GM04503 (cell line): ENCODE data around the gene USP11.

Source experiments
- DNase-seq: peaks from one replicate; pipeline ENCODE4 v3.0.0-alpha.2; 2012; ENCODE audit warnings: low read depth

USP11 gene

DNA sequence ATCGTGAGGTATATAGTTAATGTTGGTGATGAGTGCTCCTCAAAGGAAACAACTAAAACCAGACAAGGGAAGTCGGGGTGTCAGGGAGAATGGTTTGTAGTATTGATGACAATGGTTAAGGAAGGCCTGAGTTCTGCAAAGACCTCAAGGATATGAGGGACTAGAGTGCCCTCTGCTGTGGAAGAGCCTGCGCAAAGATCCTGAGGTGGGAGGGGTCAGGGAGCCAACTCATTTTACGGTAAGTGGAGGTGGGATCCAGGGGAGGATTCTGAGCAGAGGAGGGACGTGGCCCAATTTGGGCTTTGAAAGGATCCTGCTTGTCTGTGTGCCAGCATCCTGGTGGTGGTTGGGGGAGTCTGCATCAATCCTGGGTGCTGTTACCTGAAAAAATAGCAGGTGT, 27.8 kb upstream of the USP11 start:
- DNase-seq: no peak

DNA sequence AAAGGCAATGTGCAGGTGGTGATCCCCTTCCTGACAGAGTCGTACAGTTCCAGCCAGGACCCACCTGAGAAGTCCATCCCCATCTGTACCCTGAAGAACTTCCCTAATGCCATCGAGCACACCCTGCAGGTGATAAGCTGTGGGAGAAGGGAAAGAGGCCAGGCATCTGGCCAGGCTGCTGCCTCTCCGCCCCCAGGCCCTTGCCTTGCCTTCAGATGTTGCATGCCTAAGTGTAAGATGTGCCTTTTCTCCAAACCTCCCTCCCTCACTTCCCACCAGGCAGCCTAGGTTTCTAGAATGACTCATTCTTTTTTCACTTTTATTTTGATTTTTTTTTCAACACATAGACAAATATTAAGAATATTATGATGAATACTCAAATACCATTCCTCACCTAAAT, 26.5 kb upstream of the USP11 start:
- DNase-seq: no peak

DNA sequence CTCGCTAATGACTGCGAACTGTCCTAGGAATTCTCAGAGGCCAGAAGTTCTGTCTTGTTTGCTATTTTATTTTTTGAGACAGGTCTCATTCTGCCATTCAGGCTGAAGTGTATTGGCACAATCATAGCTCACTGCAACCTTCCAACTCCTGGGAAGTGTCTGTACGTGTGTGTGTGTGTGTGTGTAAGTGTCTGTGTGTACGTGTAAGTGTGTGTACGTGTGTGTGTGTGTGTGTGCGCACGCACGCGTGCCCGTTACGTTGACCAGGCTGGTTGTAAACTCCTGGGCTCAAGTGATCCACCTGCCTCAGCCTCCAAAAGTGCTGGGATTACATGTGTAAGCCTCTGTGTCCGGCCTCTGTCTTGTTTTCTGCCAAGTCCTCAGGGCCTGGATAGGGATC, 24.7 kb upstream of the USP11 start:
- no peak for DNase-seq

DNA sequence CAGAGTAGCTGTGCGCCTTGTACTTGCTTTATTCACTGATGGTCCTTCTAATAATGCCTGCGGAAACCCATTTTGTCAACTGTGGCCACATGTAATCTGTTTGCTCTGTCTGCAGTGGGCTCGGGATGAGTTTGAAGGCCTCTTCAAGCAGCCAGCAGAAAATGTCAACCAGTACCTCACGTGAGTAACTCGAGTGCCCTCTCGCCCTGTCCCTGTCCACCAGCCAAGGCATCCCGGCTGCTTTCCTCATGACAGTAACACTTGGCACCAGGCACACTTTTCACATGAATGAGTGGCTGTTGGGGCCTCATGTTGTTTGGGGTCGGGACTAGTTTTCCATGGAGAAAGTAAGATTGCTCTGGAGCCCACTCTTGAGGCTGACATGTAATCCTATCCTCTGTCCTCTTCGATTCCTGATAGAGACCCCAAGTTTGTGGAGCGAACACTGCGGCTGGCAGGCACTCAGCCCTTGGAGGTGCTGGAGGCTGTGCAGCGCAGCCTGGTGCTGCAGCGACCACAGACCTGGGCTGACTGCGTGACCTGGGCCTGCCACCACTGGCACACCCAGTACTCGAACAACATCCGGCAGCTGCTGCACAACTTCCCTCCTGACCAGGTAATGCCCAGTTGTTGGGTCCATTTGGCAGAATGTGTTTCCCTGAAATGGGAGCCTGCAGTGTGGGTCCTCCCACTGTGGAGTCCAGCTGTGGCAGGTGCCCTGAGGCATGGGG, 23.1 kb upstream of the USP11 start:
- no peak for DNase-seq

DNA sequence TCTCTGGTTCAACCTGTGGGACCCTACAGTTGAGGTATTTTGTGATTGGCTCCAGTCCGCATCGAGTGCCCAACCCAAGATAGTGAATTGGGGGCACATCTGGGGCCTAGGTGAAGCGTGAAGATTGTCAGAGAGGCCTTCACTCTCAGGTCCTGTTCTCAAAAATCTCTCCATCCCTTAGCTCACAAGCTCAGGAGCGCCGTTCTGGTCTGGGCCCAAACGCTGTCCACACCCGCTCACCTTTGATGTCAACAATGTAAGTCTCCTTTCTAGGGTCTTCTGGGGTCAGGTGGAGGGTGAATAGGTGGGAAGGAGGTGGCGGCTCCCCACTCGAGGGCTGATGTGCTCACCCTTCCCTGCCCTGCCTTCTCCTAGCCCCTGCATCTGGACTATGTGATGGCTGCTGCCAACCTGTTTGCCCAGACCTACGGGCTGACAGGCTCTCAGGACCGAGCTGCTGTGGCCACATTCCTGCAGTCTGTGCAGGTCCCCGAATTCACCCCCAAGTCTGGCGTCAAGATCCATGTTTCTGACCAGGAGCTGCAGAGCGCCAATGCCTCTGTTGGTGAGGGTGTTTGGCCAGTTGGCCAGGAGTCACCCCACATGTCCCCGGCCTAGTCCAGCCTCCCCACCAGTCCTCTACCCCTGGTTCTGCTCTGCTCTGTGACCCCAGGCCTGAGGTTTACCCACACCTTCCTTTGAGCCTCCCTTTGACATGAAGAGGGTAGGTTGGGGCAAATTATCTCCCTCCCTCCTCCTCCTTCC, 22.0 kb upstream of the USP11 start:
- no peak for DNase-seq

DNA sequence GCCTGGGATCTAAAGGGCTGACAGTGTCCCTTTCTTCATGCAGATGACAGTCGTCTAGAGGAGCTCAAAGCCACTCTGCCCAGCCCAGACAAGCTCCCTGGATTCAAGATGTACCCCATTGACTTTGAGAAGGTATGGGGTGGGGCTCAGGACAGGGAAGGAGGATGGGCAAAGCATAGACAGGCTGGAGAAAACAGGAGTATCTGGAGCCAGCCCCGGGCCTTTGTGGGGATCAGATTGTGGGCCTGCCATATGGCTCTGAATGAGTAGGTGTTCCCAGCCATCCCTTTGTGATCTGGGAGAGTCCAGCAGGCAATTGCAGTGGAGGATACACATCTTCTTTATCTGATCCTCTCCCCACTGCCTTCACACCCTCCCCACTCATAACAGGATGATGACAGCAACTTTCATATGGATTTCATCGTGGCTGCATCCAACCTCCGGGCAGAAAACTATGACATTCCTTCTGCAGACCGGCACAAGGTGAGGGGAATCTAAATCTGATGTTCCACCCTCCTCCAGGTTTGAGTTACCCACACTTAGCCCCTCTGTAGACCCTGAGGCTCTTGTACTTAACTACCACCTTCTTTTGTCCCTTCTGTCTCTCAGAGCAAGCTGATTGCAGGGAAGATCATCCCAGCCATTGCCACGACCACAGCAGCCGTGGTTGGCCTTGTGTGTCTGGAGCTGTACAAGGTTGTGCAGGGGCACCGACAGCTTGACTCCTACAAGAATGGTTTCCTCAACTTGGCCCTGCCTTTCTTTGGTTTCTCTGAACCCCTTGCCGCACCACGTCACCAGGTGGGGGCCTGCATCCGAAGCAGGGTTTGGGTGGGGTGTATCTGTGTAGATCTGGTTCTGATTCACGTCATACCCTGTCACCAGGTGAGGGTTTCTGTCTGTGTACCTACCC, 20.2 kb upstream of the USP11 start:
- DNase-seq: no peak

DNA sequence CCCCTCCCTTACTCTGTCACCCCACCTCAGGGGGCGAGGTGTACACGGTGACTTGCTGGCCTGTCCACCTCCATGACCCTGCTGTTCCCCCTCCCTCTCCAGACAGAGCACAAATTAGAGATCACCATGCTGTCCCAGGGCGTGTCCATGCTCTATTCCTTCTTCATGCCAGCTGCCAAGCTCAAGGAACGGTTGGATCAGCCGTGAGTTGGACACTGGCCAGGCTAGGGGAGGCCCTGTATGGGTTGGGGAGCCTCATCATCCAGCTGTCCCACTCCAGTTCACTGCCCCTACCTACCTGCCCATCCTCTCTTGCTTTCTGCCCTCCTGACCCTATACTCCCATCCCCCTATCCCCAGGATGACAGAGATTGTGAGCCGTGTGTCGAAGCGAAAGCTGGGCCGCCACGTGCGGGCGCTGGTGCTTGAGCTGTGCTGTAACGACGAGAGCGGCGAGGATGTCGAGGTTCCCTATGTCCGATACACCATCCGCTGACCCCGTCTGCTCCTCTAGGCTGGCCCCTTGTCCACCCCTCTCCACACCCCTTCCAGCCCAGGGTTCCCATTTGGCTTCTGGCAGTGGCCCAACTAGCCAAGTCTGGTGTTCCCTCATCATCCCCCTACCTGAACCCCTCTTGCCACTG, 18.3 kb upstream of the USP11 start:
- no peak for DNase-seq

DNA sequence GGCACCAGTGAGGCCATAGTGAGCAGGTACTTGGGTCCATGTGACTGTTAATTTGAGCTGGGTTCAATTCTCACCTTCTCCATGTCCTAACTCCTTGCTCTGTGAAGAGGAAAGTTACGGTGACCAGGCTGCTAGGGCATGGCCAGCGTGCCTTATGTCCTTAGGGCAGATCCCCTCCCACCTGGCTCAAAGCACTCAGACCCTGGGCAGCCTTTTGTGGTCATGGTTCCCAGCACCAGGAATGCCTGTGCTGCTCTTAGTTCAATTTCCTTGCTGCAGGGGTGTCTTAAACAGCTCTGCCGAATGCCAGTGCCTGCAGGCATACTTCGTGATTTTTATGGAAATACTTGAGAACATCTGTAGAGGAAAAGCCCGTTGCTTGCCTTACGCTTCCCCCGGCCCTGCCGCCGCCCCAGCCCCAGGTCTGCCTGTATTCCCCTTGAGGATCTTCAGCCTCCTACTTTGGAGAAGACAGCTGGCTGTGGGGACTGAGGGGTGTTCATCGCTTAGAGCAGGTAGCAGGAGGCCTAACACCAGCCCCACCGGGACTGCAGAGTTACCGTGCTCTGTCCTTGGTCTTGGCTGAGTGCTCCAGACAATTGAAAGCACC, 17.4 kb upstream of the USP11 start:
- no peak for DNase-seq

DNA sequence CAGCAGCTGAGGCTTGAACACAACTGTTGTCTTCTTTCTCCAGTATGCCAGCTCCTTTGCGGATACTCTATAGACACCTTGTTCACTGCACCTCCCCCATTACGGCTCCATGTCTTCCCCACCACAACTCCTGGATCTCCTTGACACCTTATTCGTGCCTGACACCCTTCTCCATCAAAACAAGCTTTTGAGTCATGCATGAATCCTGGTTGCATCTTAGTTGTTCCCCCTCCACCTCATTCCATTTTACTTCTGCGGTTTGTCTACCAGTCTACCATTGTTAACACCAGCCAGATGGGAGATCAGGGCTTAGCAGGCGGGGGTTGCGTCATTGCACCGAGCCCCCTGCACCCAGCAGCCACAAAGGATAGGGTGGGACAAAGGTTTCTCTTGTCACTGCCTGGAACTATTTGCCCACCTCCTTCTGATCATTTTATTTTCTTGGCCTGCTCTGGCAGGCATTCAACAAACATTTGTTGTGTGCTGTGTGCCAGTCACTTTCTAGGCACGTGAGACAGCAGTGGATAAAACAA, 16.4 kb upstream of the USP11 start:
- no peak for DNase-seq

DNA sequence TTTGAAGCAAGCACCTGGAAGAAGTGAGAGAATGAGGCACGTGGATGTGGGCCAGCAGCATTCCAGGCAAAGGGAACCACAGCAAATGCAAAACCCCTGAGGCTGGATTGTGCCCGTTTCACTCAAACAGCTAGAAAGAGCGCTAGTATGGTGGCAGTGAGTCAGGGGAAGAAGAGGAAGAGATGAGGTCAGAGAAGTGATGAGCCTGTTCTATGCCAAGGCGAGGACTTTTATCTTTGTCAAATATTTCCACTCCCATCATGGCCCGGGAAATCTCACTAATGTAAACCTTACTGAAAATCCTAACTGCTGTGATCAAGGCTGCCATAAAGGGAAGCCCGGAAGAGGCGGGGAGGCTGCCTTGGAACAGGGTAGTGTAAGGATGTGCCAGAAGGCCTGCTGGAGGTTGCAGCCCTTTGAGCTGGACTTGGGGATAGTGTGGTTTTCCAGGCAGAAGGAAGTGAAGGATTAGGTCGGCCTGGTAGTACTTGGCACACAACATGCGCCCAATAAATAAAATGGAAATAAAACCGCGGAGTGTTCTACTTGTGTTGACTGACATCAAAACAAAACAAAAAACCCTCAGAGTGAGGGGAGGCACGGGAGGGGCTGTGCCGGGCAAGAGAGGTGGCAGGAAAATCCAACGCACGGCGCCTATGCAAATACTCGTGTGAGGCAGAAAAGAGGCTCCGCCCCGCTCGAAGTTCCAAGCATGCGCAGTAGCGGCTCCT, 15.5 kb upstream of the USP11 start:
- DNase-seq: no peak

DNA sequence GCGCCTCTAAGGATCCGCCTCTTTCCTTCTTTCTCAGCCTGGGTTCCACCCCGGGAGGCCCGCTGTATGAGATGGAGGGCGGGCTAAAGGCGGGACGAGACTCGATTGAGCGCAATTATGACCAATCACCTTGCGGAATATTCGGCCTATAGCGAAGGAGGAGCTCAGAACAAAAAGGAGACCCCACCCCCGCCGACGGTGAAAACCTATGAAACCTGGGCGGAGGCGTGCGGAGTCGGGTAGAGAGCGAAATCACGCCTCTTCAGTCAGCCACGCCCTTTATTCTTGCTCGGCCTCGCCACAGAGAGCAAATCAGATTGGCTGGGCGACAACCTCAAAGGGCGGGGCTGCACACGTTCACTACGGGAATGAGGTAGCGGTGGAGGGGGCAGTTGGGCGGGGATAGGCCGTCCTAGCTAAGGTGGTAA, 14.9 kb upstream of the USP11 start:
- DNase-seq: peak; percentile 98

DNA sequence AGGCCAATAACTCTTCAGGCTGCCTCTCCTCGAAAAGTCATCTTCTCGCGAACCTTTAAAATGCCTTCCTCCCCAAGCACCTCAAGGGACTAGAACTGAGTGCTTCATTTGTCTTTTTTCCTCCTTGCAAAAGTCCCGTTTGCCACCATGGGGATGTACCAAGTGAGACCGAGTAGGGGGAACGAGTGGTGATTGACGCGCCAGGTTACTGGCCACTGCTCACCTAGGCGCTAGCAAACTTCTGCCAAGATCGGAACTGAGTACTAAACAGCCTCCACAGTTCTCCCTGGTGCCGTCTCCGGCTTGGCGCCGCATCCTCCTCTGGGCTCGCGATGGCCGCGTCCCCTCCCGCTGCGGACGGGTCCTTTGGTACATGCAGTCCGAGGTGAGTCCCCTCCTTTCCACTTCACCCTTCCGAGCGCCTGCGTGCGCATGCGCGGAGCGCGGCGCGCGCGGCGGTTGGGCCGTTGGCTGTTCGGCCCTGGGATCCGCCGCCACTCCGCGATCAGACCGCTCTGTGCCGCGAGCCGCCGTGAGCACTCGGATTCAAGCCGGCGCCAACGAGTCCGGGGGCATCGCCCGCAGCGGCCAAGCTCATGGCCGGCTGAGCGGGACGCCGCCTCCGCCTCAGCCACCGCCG, 14.4 kb upstream of the USP11 start, which contains the start of gene CDK16:
Gene CDK16 (plus strand): TSS at position 402 of the 640 bp plus-strand sequence. CDS start 4,877 bp downstream, outside the sequence.
- DNase-seq: no peak

DNA sequence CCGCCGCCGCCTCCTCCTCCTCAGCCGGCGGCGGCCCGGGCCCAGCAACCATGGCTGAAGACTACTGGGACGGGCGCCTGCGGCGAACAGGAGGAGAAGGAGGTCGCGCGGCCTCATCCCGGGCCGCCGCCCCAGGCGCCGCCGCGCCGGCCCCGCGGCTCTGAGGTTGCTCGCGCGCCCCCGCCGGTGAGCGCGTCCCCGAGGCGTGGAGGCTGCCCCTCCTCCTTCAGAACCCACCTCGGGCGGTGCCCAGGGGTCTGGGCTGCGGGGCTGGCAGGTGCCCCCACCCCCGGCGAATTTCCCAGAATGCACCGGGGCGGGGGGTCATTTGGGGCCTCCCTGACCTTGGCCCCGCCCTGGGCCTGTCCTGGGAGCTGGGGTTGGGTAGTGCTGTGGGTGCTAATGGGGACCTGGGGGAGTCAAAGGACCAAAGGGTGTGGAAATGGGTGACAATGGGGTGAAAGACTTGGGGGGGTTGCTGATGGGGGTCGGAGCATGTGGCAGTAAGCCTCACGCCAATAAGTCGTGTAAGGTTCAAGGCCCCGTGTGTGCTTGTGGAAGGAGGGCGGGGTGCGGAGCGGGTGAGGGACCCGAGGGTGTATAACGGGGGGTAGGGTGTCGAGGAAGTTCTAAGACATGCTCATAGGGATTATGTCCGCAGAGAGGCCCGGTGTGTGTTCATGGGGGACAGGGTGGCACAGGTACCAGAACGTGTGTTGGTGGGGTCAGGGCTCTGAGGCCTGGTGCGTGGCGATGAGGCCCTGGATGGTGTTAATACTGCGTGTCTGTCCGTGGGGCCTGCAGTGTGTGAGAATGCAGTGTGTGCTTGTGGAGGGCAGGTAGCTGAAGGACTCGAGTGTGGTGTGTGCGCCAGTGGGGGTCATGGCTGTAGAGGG, 13.6 kb upstream of the USP11 start:
- no peak for DNase-seq

DNA sequence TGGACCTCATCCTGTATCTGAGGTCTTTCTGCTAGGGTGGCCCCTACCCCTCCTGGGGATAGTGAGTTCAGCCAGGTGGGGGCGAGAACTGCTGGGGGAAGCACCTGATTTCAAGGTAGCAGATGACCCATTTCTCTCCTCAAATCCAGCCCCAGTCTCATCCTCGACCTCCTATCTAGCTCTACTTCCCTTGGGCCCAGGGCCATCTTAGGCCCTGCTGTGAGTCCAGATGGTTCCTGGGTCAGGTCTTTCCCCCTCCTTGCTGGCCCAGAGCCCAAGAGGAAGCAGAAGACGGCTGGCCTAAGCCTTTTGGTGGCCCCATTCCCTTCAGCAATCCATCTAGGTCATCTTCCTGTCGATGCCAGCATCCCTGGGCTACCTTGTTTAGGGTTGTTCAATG, 11.1 kb upstream of the USP11 start:
- DNase-seq: no peak

DNA sequence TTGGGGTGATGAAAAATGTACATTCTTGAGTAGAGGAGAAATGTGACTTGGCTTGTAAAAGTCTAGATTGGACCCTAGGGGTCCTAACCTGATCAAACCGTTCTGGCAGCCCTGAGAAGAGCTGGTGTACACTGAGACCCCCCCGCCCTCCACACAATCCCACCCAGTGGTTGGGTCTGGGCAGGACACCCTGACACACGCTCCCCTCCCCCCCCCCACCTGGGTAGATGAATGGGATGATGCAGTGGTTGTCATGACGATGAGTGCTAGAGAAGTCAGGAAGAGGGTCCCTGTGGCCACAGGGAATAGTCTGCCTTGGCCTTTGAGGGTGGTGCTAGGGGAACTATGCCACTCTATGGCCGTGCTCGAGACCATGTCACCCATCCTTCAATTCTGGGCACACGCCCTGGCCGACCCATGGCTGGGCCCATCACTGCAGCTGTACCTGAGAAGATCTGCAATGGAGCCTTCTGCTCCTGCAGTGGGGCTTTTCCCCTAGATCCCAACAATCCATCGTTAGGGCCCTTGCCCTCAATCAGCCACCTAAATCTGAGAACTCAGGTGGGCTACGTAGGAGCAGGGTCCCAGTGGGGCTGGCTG, 10.0 kb upstream of the USP11 start:
- no peak for DNase-seq

DNA sequence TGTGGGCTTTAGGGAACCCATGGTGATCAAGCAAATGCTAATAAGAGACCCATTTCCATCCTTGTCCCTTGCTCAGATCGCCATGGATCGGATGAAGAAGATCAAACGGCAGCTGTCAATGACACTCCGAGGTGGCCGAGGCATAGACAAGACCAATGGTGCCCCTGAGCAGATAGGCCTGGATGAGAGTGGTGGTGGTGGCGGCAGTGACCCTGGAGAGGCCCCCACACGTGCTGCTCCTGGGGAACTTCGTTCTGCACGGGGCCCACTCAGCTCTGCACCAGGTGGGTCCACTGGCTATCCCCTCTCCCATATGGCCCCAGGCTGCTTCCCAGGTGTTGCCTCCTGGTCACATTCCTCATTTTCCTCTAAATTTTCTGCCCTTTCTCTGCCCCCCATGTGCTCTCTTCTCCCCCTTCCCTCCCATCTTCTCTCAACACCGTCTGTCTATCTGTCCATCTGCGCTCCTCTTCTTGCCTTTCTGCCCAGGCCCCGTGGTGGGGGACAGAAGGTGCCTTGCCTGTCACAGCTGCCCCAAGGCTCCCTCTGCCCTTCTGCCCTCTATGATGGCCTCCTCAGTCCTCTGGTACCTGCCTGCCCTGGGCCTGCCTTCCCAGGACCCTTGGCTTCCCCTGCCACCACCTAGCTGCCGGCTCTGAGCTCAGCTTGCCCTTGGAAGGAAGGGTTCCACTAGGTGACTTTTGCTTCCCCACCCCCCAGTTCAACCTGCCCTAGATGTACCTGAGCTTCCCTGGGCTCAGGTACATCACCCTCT, 9.1 kb upstream of the USP11 start:
- no peak for DNase-seq

DNA sequence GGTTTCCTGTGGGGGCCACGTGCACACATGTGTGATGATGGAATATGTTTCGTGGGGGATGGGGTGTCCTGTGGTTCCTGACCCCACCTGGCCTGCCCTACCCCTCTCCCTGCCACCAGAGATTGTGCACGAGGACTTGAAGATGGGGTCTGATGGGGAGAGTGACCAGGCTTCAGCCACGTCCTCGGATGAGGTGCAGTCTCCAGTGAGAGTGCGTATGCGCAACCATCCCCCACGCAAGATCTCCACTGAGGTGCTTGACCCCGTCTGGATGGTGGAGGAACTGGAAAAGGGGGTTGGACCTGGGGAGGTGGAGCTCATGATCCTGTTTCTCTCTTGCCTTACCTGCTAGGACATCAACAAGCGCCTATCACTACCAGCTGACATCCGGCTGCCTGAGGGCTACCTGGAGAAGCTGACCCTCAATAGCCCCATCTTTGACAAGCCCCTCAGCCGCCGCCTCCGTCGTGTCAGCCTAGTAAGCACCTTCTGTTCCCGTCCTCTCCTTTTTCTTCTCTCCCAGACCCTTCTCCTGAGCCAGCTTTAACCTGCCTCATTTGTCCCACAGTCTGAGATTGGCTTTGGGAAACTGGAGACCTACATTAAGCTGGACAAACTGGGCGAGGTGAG, 8.4 kb upstream of the USP11 start:
- no peak for DNase-seq
